Inferior parietal cortex (tissue), 1 donor: ENCODE results near the gene PHPT1.
"Not testable (repeated sequence)": the region's sequence is repeated elsewhere in the genome, so short reads cannot be mapped to it uniquely, and the experiment has no call there.

Experiments
- DNase-seq: peaks from one replicate; pipeline ENCODE4 v3.0.0-alpha.2; 2016; ENCODE audit errors: extremely low spot score

Gene PHPT1

GRCh38 chr9:136883670-136884069, 34.5 kb downstream of the PHPT1 start:
- DNase-seq: not testable (repeated sequence)

GRCh38 chr9:136885950-136886578, 36.9 kb downstream of the PHPT1 start, which contains the start of gene TRAF2:
Gene TRAF2 (plus strand): TSS chr9:136886516. CDS start chr9:136898741, 12,225 bp downstream.
- DNase-seq: peak; percentile 98

- DNase-seq: no peak
Observed at GRCh38 chr9:136886610-136887597, 37.7 kb downstream of the PHPT1 start.

GRCh38 chr9:136888454-136888853, 39.2 kb downstream of the PHPT1 start:
- no peak for DNase-seq

GRCh38 chr9:136889858-136890257, 40.6 kb downstream of the PHPT1 start:
- no peak for DNase-seq

- no peak for DNase-seq
Observed at GRCh38 chr9:136890661-136891060, 41.5 kb downstream of the PHPT1 start.

GRCh38 chr9:136896027-136896426, 46.8 kb downstream of the PHPT1 start:
- no peak for DNase-seq

- no peak for DNase-seq
Observed at GRCh38 chr9:136898483-136899100, 49.4 kb downstream of the PHPT1 start.

- DNase-seq: no peak
Observed at GRCh38 chr9:136899196-136899595, 50.0 kb downstream of the PHPT1 start.

- DNase-seq: no peak
Observed at GRCh38 chr9:136900556-136900955, 51.3 kb downstream of the PHPT1 start.
